LHCN-M2 (cell line): ENCODE results near the gene ZNF565. TPM values are rescaled to one million over a fixed set of nuclear protein-coding genes. Genes with fewer than 3 reads are reported as not detected.
"Not testable (repeated sequence)": the region's sequence is repeated elsewhere in the genome, so short reads cannot be mapped to it uniquely, and the experiment has no call there.

Source experiments
- DNase-seq: peaks from one replicate; pipeline ENCODE4 v3.0.0-alpha.2; 2012; ENCODE audit warnings: low read depth
- total RNA-seq: library from RNA; depleted of rRNA; stranded (reverse); fragments of >200 nt; gene quantifications from 2 replicates; pipeline ENCODE4 v1.2.3, GENCODE V29; 2014; rRNA removed

The ZNF565 gene
- total RNA-seq, 1 experiment from 2014 or later = 2.9 TPM

- DNase-seq = no peak
These were observed 63.9 kb downstream of the ZNF565 start for GRCh38 chr19:36150586-36150985.

GRCh38 chr19:36149673-36150406 is 64.6 kb downstream of the ZNF565 start:
- no peak for DNase-seq

GRCh38 chr19:36144624-36145023 is 69.8 kb downstream of the ZNF565 start:
- DNase-seq = no peak

GRCh38 chr19:36142496-36142895 is 72.0 kb downstream of the ZNF565 start:
- DNase-seq = no peak

GRCh38 chr19:36142046-36142445 is 72.4 kb downstream of the ZNF565 start:
- DNase-seq = no peak

GRCh38 chr19:36141039-36141927 is 73.2 kb downstream of the ZNF565 start:
- peak; percentile 79 for DNase-seq

- peak; percentile 19 for DNase-seq
These were observed 74.0 kb downstream of the ZNF565 start for GRCh38 chr19:36140304-36141038.

GRCh38 chr19:36139473-36140303 is 74.8 kb downstream of the ZNF565 start, which contains the start of gene CAPNS1:
Gene CAPNS1, plus strand, starts transcription at chr19:36140066. Its CDS starts 946 bp downstream, at chr19:36141012.
- peak; percentile 93 for DNase-seq

GRCh38 chr19:36139120-36139472 is 75.4 kb downstream of the ZNF565 start:
- no peak for DNase-seq

GRCh38 chr19:36136964-36137686 is 77.3 kb downstream of the ZNF565 start:
- peak; percentile 85 for DNase-seq

GRCh38 chr19:36134867-36135266 is 79.6 kb downstream of the ZNF565 start:
- DNase-seq = not testable (repeated sequence)

Other genes starting within 250 kb of the ZNF565 start
- gene SDHAF1, start 219.5 kb downstream of the ZNF565 start, total RNA-seq = 24.7 and 28.6 TPM in 2 replicates
- 0.23 TPM in 1 of 2 replicates, not detected in the other for gene SYNE4, start 205.9 kb downstream of the ZNF565 start, total RNA-seq
- 32.6 and 39.6 TPM in 2 replicates for gene ALKBH6, start 200.5 kb downstream of the ZNF565 start, total RNA-seq
- 5.3 and 6.3 TPM in 2 replicates for gene CLIP3, start 181.8 kb downstream of the ZNF565 start, total RNA-seq
- gene THAP8, start 160.4 kb downstream of the ZNF565 start, total RNA-seq = 10.8 and 12.5 TPM in 2 replicates
- gene WDR62, start 159.8 kb downstream of the ZNF565 start, total RNA-seq = 22.0 and 23.6 TPM in 2 replicates
- not detected in 2 replicates for gene OVOL3, start 103.5 kb downstream of the ZNF565 start, total RNA-seq
- 56.0 and 56.1 TPM in 2 replicates for gene POLR2I, start 99.8 kb downstream of the ZNF565 start, total RNA-seq
- gene TBCB, start 99.2 kb downstream of the ZNF565 start, total RNA-seq = 295 and 302 TPM in 2 replicates
- 479 and 506 TPM in 2 replicates for gene CAPNS1, start 74.6 kb downstream of the ZNF565 start, total RNA-seq
- not detected in 2 replicates for gene COX7A1, start 62.2 kb downstream of the ZNF565 start, total RNA-seq
- gene ZNF146, start 441 bp upstream of the ZNF565 start, total RNA-seq = 81.8 and 98.9 TPM in 2 replicates
- gene ZFP14, start 164.5 kb upstream of the ZNF565 start, total RNA-seq = 1.9 and 3.2 TPM in 2 replicates
- gene ZFP82, start 204.0 kb upstream of the ZNF565 start, total RNA-seq = 2.2 and 3.4 TPM in 2 replicates